NAMALWA (cell line): ENCODE measurements around the gene E2F4.

Experiments
- DNase-seq: peaks from one replicate; pipeline ENCODE4 v3.0.0-alpha.2; 2015; ENCODE audit warnings: low spot score

E2F4 gene

GRCh38 chr16:67173808-67174705 lies 17.9 kb upstream of the E2F4 start:
- peak; percentile 63 for DNase-seq

GRCh38 chr16:67174706-67175231 lies 17.2 kb upstream of the E2F4 start:
- no peak for DNase-seq

- no peak for DNase-seq
Observed at GRCh38 chr16:67176662-67177061, 15.3 kb upstream of the E2F4 start.

- no peak for DNase-seq
Observed at GRCh38 chr16:67177743-67178699, 13.9 kb upstream of the E2F4 start.

DNA sequence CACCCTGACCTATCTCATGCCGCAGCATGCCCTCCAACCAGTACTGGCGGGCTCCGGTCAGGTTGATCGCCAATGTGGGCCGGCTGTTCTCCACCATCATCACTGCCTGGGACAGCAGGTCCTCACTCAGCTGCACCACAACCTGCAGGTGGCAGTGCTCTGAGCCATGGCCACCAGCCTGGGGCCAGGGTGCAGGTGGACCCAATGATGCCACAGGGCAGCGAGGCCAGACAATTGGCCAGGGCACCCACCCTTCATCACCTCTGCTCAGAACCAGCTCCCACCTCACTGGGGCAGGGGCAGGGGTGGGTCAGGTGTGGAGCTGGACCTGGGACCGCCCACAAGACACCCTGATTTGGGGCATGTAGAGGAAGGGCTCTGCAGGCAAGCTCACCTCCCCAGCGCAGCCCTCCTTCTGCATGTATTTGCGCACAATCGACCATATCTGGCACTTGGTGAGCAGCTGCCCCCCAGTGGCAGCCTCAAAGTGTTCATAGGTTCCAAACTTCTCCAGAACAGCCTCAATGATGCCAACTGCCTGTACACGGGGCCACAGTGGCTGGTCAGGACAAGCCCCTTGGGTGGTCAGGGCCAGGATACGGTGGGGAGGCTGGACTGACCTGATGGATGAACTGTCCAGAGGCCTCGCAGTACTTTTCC lies 12.4 kb upstream of the E2F4 start:
- DNase-seq = peak; percentile 53

DNA sequence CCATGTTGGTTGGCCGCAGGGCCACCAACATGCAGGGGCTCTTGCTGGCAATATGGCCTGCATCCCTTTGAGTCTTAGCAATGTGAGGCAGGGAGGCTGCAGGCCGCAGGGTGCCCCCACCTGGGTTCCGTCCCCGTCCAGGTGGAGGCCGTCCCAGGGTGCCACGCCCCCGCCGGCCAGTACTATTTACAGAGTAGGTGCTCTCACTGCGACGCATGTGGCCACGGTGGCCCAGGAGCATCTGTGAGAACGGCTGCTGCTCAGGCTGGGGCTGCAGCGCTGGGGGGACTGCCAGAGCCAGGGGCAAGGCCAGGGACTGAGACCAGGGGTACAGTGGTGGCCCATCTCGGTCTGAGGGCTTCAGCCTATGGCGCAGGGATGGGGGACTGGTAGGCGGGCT lies 11.8 kb upstream of the E2F4 start:
- no peak for DNase-seq

- no peak for DNase-seq
Observed at GRCh38 chr16:67181346-67181745, 10.6 kb upstream of the E2F4 start.

GRCh38 chr16:67182288-67182687 lies 9.7 kb upstream of the E2F4 start:
- no peak for DNase-seq

DNA sequence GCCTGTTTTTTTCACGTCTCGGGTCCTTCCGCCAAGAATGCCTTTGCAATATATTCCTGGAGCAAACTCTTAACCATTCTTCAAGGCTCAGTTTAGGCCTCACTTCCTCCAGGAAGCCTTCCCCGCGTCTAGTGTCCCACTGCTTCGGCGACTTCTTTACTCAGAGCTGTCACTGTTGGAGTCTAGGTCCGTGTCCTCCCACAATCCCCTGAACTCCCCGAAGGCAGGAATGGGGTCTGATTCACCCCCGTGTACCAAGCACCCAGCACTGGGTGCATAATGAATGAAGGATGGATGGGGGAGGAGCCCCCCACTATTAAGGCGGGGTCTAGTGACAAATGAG lies 8.7 kb upstream of the E2F4 start:
- DNase-seq = no peak

- peak; percentile 99 for DNase-seq
Observed at GRCh38 chr16:67183627-67184452, 8.1 kb upstream of the E2F4 start, which contains the start of gene MATCAP1. Gene MATCAP1, minus strand, starts transcription at chr16:67183963. Its CDS starts 3,353 bp downstream, at chr16:67180610.

- DNase-seq = no peak
Observed at GRCh38 chr16:67184453-67184994, 7.4 kb upstream of the E2F4 start.

- DNase-seq = peak; percentile 90
Observed at GRCh38 chr16:67184995-67185650, 6.8 kb upstream of the E2F4 start.

GRCh38 chr16:67185651-67186134 lies 6.3 kb upstream of the E2F4 start:
- no peak for DNase-seq

DNA sequence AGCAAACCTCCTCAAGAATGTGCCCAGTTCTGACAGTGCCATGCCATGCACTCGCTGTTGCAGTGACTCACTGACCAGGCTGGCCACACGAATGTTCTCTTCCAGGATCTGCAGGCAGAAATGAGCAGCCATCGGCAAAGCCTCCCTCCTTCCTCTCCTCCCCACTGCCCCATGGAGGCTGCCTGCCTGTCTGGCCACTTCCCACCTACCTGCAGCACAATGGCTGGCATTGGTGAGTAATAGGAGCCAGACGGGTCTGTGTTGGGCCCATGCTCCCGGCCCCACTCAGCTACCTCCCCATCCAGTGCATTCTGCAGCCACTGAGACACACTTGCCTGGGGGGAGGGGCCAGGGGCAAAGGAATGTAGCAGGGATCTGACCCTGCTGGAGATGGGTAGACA lies 5.4 kb upstream of the E2F4 start:
- DNase-seq = no peak

DNA sequence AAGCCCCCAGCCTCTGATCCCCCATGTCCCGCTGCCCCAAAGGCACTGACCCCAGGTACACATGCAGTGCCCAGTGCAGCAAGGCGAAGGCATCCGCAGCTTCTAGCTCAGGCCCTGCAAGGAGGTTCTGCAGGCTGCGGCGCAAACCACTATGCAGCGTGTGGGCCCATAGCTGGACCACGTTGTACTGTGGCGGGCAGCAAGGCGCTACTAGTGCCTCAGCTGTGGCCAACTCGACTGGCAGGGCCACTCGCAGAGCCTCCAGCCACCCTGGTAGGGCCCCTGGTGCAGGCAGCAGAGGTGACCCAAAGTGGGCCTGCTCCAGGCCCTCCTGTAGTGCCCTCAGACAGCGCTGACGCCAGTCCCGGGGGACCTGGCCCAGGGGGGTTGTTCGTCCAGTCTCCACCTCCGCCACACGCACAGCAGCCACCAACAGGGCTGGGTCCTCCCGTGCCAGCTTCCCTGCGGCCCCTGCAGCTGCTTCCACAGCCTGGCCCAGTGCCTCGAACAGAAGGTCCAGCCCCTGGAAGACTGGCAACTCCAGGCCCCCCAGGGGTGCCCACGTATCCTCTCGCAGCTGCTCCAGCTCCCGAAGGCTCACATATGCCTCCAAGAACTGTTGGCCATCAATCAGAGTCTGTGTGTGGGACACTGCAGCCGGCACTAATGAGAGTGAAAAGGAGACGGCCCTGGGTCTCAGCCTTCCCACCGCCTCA lies 4.6 kb upstream of the E2F4 start:
- no peak for DNase-seq

GRCh38 chr16:67188323-67188722 lies 3.6 kb upstream of the E2F4 start:
- DNase-seq = no peak

DNA sequence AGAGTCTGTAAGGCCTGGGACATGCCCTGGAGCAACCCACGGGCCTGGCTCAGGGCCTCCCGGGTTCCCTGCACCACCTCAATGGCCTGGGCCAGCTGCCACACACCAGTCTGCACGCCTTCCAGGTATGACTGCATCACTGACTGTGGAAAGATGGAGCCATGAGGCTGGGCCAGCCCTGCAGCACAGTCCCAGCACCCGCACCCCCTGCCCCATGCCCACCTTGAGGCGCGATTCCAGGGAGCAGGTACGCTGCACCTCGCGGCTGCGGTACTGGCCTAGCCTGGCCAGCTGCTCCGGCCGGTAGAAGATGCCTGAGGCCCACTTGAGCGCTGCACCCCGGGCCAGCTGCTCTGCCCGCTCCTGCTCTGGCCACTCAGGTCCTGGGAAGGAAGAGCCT lies 3.2 kb upstream of the E2F4 start:
- no peak for DNase-seq

DNA sequence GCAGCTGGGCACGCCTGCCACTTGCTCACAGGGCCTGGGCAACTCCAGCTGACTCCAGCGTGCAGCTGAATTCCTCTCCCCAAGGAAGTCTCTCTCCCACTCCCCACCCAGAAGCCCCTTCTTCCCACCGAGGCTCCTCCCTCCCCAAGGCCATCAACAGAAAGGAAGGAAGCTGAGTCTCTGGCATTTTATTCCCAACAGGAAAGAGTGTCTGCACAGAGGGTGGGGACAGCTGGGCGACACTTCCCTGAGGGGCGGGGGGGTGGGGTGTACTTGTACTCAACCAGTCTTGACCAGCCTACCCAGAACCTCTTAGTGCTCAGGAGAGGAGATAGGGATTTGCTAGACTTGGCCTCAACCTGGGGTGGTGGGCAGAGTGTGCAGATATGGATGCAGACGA lies 1.9 kb upstream of the E2F4 start, which contains the start of gene EXOC3L1:
Gene EXOC3L1, minus strand, starts transcription at position 96 of the 400 bp plus-strand sequence. CDS start 460 bp downstream, outside the sequence.
- DNase-seq = no peak
